ENCODE results near the gene GULP1.

Gene GULP1

GRCh38 chr2:188627471-188627870 is 335.8 kb downstream of the GULP1 start:
- Histone ChIP-seq H4K91ac (ENCODE audit: low read depth, low read length, poor library complexity) (no peak overlapping the region), H2AFZ (ENCODE audit: low read length) (peak overlapping the region; percentile 32), H3K4me1 (ENCODE audit: control insufficient read depth in 2 of 2, insufficient read depth in 1 of 2, low read depth in 1 of 2, low read length in 2 of 2) (peaks cover 4 to 17% of the 10 kb centered on the region in 2 donors), H3K14ac (ENCODE audit: low read length) (no peak overlapping the region), H3K27me3 (ENCODE audit: control insufficient read depth in 3 of 3, insufficient read depth in 3 of 3, low read depth in 1 of 3, low read length in 3 of 3) (no peaks in the 10 kb centered on the region), H3K4me3 (ENCODE audit: low read length in 2 of 2) (no peak overlapping the region), H3K9me3 (replicated peaks in 1 of 2; ENCODE audit: control insufficient read depth in 2 of 2, insufficient read depth in 1 of 2, low read depth in 1 of 2, low read length in 2 of 2) (no peaks in the 10 kb centered on the region), H3K79me1 (ENCODE audit: low read depth, low read length) (no peaks in the 10 kb centered on the region), H2BK12ac (ENCODE audit: low read length) (no peak overlapping the region), H2BK15ac (ENCODE audit: low read length) (no peak overlapping the region), H4K8ac (ENCODE audit: low read depth, low read length) (no peak overlapping the region), H3K18ac (ENCODE audit: low read length) (no peak overlapping the region), H2BK5ac (ENCODE audit: low read length) (no peak overlapping the region), H2AK5ac (ENCODE audit: low read depth, low read length) (no peak overlapping the region), H3K36me3 (replicated peaks in 1 of 2; ENCODE audit: control insufficient read depth in 2 of 2, insufficient read depth in 2 of 2, low read length in 2 of 2) (no peaks in the 10 kb centered on the region), H3K4ac (ENCODE audit: low read length) (no peak overlapping the region), H3K23ac (ENCODE audit: low read depth, low read length, poor library complexity) (no peak overlapping the region), H3K4me2 (ENCODE audit: insufficient read depth, low read length, poor library complexity, severe bottlenecking) (no peak overlapping the region), H3K27ac (replicated peaks; ENCODE audit: low read length) (no peak overlapping the region), H3K9ac (ENCODE audit: low read depth, low read length, poor library complexity) (no peak overlapping the region), H2BK120ac (ENCODE audit: low read depth, low read length) (no peak overlapping the region)
- DNase-seq (ENCODE audit: low spot score), result no peak
- WGBS, 2 donors (ENCODE audit: extremely low coverage in 2 of 2, insufficient read length in 2 of 2, insufficient replicate concordance in 1 of 2), result no CpG with 5 or more reads among the region's 3 CpGs

GRCh38 chr2:188628989-188629752 is 337.5 kb downstream of the GULP1 start:
- Histone ChIP-seq H3K18ac (ENCODE audit: low read length) (no peak overlapping the region), H3K36me3 (replicated peaks in 1 of 2; ENCODE audit: control insufficient read depth in 2 of 2, insufficient read depth in 2 of 2, low read length in 2 of 2) (no peaks in the 10 kb centered on the region), H2BK5ac (ENCODE audit: low read length) (no peak overlapping the region), H3K9ac (ENCODE audit: low read depth, low read length, poor library complexity) (no peak overlapping the region), H3K9me3 (replicated peaks in 1 of 2; ENCODE audit: control insufficient read depth in 2 of 2, insufficient read depth in 1 of 2, low read depth in 1 of 2, low read length in 2 of 2) (no peaks in the 10 kb centered on the region), H3K4me1 (ENCODE audit: control insufficient read depth in 2 of 2, insufficient read depth in 1 of 2, low read depth in 1 of 2, low read length in 2 of 2) (peaks cover 4 to 17% of the 10 kb centered on the region in 2 donors), H3K27me3 (ENCODE audit: control insufficient read depth in 3 of 3, insufficient read depth in 3 of 3, low read depth in 1 of 3, low read length in 3 of 3) (no peaks in the 10 kb centered on the region), H2BK15ac (ENCODE audit: low read length) (no peak overlapping the region), H3K4ac (ENCODE audit: low read length) (no peak overlapping the region), H2AFZ (ENCODE audit: low read length) (peak overlapping the region; percentile 65), H3K23ac (ENCODE audit: low read depth, low read length, poor library complexity) (no peak overlapping the region), H4K8ac (ENCODE audit: low read depth, low read length) (no peak overlapping the region), H3K14ac (ENCODE audit: low read length) (no peak overlapping the region), H3K79me1 (ENCODE audit: low read depth, low read length) (no peaks in the 10 kb centered on the region), H3K4me2 (ENCODE audit: insufficient read depth, low read length, poor library complexity, severe bottlenecking) (no peak overlapping the region), H4K91ac (ENCODE audit: low read depth, low read length, poor library complexity) (no peak overlapping the region), H2BK12ac (ENCODE audit: low read length) (no peak overlapping the region), H2BK120ac (ENCODE audit: low read depth, low read length) (no peak overlapping the region), H3K4me3 (ENCODE audit: low read length in 2 of 2) (no peak overlapping the region), H3K27ac (replicated peaks; ENCODE audit: low read length) (peak overlapping the region; percentile 31), H2AK5ac (ENCODE audit: low read depth, low read length) (no peak overlapping the region)
- no peak for DNase-seq (ENCODE audit: low spot score)
- no CpG with 5 or more reads among the region's 4 CpGs for WGBS, 2 donors (ENCODE audit: extremely low coverage in 2 of 2, insufficient read length in 2 of 2, insufficient replicate concordance in 1 of 2)

- Histone ChIP-seq H2BK15ac (ENCODE audit: low read length) (no peak overlapping the region), H3K23ac (ENCODE audit: low read depth, low read length, poor library complexity) (no peak overlapping the region), H2AFZ (ENCODE audit: low read length) (peak overlapping the region; percentile 65), H3K9ac (ENCODE audit: low read depth, low read length, poor library complexity) (no peak overlapping the region), H3K18ac (ENCODE audit: low read length) (no peak overlapping the region), H2BK12ac (ENCODE audit: low read length) (no peak overlapping the region), H2BK120ac (ENCODE audit: low read depth, low read length) (no peak overlapping the region), H3K4me3 (ENCODE audit: low read length in 2 of 2) (no peak overlapping the region), H3K27ac (replicated peaks; ENCODE audit: low read length) (peak overlapping the region; percentile 34), H4K91ac (ENCODE audit: low read depth, low read length, poor library complexity) (no peak overlapping the region), H3K4me2 (ENCODE audit: insufficient read depth, low read length, poor library complexity, severe bottlenecking) (no peak overlapping the region), H3K36me3 (replicated peaks in 1 of 2; ENCODE audit: control insufficient read depth in 2 of 2, insufficient read depth in 2 of 2, low read length in 2 of 2) (no peaks in the 10 kb centered on the region), H3K27me3 (ENCODE audit: control insufficient read depth in 3 of 3, insufficient read depth in 3 of 3, low read depth in 1 of 3, low read length in 3 of 3) (no peaks in the 10 kb centered on the region), H3K4ac (ENCODE audit: low read length) (no peak overlapping the region), H3K4me1 (ENCODE audit: control insufficient read depth in 2 of 2, insufficient read depth in 1 of 2, low read depth in 1 of 2, low read length in 2 of 2) (peaks cover 4 to 17% of the 10 kb centered on the region in 2 donors), H3K9me3 (replicated peaks in 1 of 2; ENCODE audit: control insufficient read depth in 2 of 2, insufficient read depth in 1 of 2, low read depth in 1 of 2, low read length in 2 of 2) (no peaks in the 10 kb centered on the region), H3K79me1 (ENCODE audit: low read depth, low read length) (no peaks in the 10 kb centered on the region), H2BK5ac (ENCODE audit: low read length) (no peak overlapping the region), H2AK5ac (ENCODE audit: low read depth, low read length) (no peak overlapping the region), H3K14ac (ENCODE audit: low read length) (no peak overlapping the region), H4K8ac (ENCODE audit: low read depth, low read length) (no peak overlapping the region)
- no peak for DNase-seq (ENCODE audit: low spot score)
Measured at GRCh38 chr2:188629753-188630527, 338.3 kb downstream of the GULP1 start.

- Histone ChIP-seq H3K79me1 (ENCODE audit: low read depth, low read length) (no peaks in the 10 kb centered on the region), H4K8ac (ENCODE audit: low read depth, low read length) (no peak overlapping the region), H3K14ac (ENCODE audit: low read length) (no peak overlapping the region), H3K27me3 (ENCODE audit: control insufficient read depth in 3 of 3, insufficient read depth in 3 of 3, low read depth in 1 of 3, low read length in 3 of 3) (no peaks in the 10 kb centered on the region), H2BK5ac (ENCODE audit: low read length) (no peak overlapping the region), H2AK5ac (ENCODE audit: low read depth, low read length) (no peak overlapping the region), H3K4me1 (ENCODE audit: control insufficient read depth in 2 of 2, insufficient read depth in 1 of 2, low read depth in 1 of 2, low read length in 2 of 2) (peaks cover 4 to 17% of the 10 kb centered on the region in 2 donors), H3K9ac (ENCODE audit: low read depth, low read length, poor library complexity) (no peak overlapping the region), H3K27ac (replicated peaks; ENCODE audit: low read length) (no peak overlapping the region), H3K4me2 (ENCODE audit: insufficient read depth, low read length, poor library complexity, severe bottlenecking) (no peak overlapping the region), H3K9me3 (replicated peaks in 1 of 2; ENCODE audit: control insufficient read depth in 2 of 2, insufficient read depth in 1 of 2, low read depth in 1 of 2, low read length in 2 of 2) (no peaks in the 10 kb centered on the region), H3K23ac (ENCODE audit: low read depth, low read length, poor library complexity) (no peak overlapping the region), H2BK12ac (ENCODE audit: low read length) (no peak overlapping the region), H2AFZ (ENCODE audit: low read length) (no peak overlapping the region), H3K36me3 (replicated peaks in 1 of 2; ENCODE audit: control insufficient read depth in 2 of 2, insufficient read depth in 2 of 2, low read length in 2 of 2) (no peaks in the 10 kb centered on the region), H3K18ac (ENCODE audit: low read length) (no peak overlapping the region), H3K4me3 (ENCODE audit: low read length in 2 of 2) (no peak overlapping the region), H2BK15ac (ENCODE audit: low read length) (no peak overlapping the region), H4K91ac (ENCODE audit: low read depth, low read length, poor library complexity) (no peak overlapping the region), H3K4ac (ENCODE audit: low read length) (no peak overlapping the region), H2BK120ac (ENCODE audit: low read depth, low read length) (no peak overlapping the region)
- no peak for DNase-seq (ENCODE audit: low spot score)
- WGBS, 2 donors (ENCODE audit: extremely low coverage in 2 of 2, insufficient read length in 2 of 2, insufficient replicate concordance in 1 of 2), result no CpG with 5 or more reads among the region's 9 CpGs
Measured at GRCh38 chr2:188631037-188631809, 339.5 kb downstream of the GULP1 start.

All from neuronal stem cell (in vitro differentiated cells).